Measurements from ENCODE around the gene ZSCAN2. TPM values are rescaled to one million over a fixed set of nuclear protein-coding genes. Genes with fewer than 3 reads are reported as not detected.
A peak's percentile ranks its signal among the peaks of the same experiment; 100 is the strongest.

Gene ZSCAN2
- total RNA-seq, 3 donors from 2014 or later: 7.8 to 14.8 (median 14.4) TPM

DNA sequence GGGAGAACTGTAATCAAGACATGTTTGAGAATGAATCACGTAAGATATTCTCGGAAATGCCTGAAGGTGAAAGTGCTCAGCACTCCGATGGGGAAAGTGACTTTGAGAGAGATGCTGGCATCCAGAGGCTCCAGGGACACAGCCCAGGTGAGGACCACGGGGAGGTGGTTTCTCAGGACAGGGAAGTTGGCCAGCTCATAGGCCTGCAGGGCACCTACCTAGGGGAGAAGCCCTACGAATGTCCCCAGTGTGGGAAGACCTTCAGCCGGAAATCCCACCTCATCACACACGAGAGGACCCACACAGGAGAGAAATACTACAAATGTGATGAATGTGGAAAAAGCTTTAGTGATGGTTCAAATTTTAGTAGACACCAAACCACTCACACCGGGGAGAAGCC lies 19.8 kb downstream of the ZSCAN2 start:
- intact Hi-C loops (cut with DNase I; ENCODE audit: low total_unique reads): loop anchor here (2.0 kb wide), 1 partner anchor 14 kb away; no protein-coding TSS in a partner anchor
- TF ChIP-seq, protein P1, sequence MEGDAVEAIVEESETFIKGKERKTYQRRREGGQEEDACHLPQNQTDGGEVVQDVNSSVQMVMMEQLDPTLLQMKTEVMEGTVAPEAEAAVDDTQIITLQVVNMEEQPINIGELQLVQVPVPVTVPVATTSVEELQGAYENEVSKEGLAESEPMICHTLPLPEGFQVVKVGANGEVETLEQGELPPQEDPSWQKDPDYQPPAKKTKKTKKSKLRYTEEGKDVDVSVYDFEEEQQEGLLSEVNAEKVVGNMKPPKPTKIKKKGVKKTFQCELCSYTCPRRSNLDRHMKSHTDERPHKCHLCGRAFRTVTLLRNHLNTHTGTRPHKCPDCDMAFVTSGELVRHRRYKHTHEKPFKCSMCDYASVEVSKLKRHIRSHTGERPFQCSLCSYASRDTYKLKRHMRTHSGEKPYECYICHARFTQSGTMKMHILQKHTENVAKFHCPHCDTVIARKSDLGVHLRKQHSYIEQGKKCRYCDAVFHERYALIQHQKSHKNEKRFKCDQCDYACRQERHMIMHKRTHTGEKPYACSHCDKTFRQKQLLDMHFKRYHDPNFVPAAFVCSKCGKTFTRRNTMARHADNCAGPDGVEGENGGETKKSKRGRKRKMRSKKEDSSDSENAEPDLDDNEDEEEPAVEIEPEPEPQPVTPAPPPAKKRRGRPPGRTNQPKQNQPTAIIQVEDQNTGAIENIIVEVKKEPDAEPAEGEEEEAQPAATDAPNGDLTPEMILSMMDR (IDR thresholded peaks at IDR 0.05): no peak
- TF ChIP-seq POLR2A (IDR thresholded peaks at IDR 0.05) (no peak), POLR2AphosphoS5 (IDR thresholded peaks at IDR 0.05) (no peak)
- peak in 1 of 2 donors; percentile 2 for DNase-seq (ENCODE audit: low spot score in 2 of 2)
- no peak overlapping the region for H3K27ac ChIP-seq
- peaks cover 13 to 20% of the 10 kb centered on the region in 2 donors for H3K9me3 ChIP-seq
- H3K36me3 ChIP-seq: peaks cover 5% of the 10 kb centered on the region
- H3K4me1 ChIP-seq: no peaks in the 10 kb centered on the region
- no peaks in the 10 kb centered on the region for H3K27me3 ChIP-seq
- no peak overlapping the region for H3K4me3 ChIP-seq

DNA sequence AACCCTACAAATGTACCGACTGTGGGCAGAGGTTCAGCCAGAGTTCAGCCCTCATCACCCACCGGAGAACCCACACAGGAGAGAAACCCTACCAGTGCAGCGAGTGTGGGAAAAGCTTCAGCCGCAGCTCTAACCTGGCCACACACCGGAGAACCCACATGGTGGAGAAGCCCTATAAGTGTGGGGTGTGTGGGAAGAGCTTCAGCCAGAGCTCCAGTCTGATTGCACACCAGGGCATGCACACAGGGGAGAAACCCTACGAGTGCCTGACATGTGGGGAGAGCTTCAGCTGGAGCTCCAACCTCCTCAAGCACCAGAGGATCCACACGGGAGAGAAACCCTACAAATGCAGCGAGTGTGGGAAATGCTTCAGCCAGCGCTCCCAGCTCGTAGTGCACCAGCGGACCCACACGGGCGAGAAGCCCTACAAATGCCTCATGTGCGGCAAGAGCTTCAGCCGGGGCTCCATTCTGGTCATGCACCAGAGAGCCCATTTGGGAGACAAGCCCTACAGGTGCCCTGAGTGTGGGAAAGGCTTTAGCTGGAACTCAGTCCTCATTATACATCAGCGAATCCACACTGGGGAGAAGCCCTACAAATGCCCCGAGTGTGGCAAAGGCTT lies 20.7 kb downstream of the ZSCAN2 start:
- intact Hi-C loops (cut with DNase I; ENCODE audit: low total_unique reads): loop anchor here (2.0 kb wide), 1 partner anchor 13 kb away; no protein-coding TSS in a partner anchor
- peaks cover 5% of the 10 kb centered on the region for H3K36me3 ChIP-seq
- H3K27ac ChIP-seq: no peak overlapping the region
- no peaks in the 10 kb centered on the region for H3K27me3 ChIP-seq
- no peaks in the 10 kb centered on the region for H3K4me1 ChIP-seq
- no peak for TF ChIP-seq POLR2A (IDR thresholded peaks at IDR 0.05)
- TF ChIP-seq, protein P1 (IDR thresholded peaks at IDR 0.05): no peak
- TF ChIP-seq POLR2AphosphoS5 (IDR thresholded peaks at IDR 0.05): no peak
- H3K9me3 ChIP-seq: peaks cover 13 to 20% of the 10 kb centered on the region in 2 donors
- DNase-seq (ENCODE audit: low spot score in 2 of 2): peak in 1 of 2 donors; percentile 25
- peak overlapping the region in 1 of 3 donors; percentile 15 for H3K4me3 ChIP-seq

DNA sequence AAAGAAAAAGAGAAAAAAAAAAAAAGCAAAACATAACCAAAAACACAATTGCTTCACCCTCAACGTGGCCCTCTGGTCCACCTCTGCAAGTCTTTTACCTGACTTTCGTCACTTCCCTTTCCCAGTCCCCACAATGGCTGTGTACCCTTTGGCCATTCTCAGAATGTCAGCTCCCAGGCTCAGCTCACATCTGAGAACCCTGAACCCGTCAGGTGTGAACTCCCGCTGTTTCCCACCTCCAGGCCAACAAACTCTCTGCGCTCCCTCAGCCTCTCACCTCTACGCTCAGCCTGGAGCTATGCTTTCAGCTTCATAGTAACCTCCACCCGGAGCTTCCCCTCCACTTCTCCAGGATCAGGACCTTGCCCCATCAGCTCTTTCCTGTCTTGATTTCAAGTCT lies 23.6 kb downstream of the ZSCAN2 start:
- TF ChIP-seq POLR2A (IDR thresholded peaks at IDR 0.05) (no peak), POLR2AphosphoS5 (IDR thresholded peaks at IDR 0.05) (no peak)
- TF ChIP-seq, protein P1 (IDR thresholded peaks at IDR 0.05): no peak
- H3K36me3 ChIP-seq: peaks cover 5% of the 10 kb centered on the region
- no peaks in the 10 kb centered on the region for H3K27me3 ChIP-seq

DNA sequence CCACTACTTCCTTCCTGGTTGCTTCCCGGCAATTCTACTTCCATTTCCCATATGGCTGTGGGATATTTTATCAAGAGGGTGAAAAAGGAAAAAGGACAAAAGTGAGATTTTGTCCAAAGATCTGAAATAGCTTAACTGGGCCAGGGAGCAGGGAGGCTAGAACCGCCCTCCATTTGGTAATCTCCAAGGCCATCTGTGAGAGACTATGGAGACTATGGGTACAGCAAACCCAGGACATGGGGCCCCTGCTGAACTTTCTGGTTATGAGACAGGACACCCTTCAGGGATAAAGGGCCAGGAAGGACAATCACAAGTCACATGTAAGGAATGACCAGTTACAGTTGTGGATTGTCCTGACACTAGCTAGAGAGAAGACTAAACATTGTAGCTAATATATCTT lies 24.3 kb downstream of the ZSCAN2 start:
- H3K36me3 ChIP-seq: peaks cover 5% of the 10 kb centered on the region
- H3K4me3 ChIP-seq: no peak overlapping the region
- peak overlapping the region in 1 of 2 donors; percentile 35 for H3K27ac ChIP-seq
- TF ChIP-seq POLR2A (IDR thresholded peaks at IDR 0.05) (no peak), POLR2AphosphoS5 (IDR thresholded peaks at IDR 0.05) (no peak)
- TF ChIP-seq, protein P1 (IDR thresholded peaks at IDR 0.05): no peak
- DNase-seq (ENCODE audit: low spot score in 2 of 2): no peak
- no peaks in the 10 kb centered on the region for H3K4me1 ChIP-seq
- H3K9me3 ChIP-seq: peaks cover 13 to 20% of the 10 kb centered on the region in 2 donors
- intact Hi-C loops (cut with DNase I; ENCODE audit: low total_unique reads): no loop called here
- H3K27me3 ChIP-seq: no peaks in the 10 kb centered on the region

More for the DNA sequence above, 23.6 kb downstream of the ZSCAN2 start:
- Histone ChIP-seq H3K4me3 (no peak overlapping the region), H3K9me3 (peaks cover 13 to 20% of the 10 kb centered on the region in 2 donors), H3K27ac (peak overlapping the region in 1 of 2 donors; percentile 35), H3K4me1 (no peaks in the 10 kb centered on the region)
- DNase-seq (ENCODE audit: low spot score in 2 of 2): no peak
- intact Hi-C loops (cut with DNase I; ENCODE audit: low total_unique reads): no loop called here

DNA sequence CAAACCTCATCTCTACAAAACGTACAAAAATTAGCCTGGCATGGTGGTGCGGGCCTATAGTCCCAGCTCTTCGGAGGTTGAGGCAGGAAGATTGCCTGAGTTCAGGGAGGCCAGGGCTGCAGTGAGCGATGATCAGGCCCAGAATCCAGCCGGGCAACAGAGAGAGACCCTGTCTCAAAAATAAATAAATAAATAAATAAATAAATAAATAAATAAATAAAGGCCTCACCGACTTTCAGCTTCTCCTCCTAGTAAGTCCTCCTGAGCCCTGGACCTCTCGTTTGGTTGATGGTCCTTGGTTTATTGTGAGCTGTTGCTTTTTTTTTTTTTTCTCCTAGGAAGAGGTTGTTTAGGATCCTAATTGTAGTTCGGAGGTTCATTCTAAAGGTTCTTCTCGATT lies 28.2 kb downstream of the ZSCAN2 start:
- no peaks in the 10 kb centered on the region for H3K27me3 ChIP-seq
- intact Hi-C loops (cut with DNase I; ENCODE audit: low total_unique reads): no loop called here
- no peak for DNase-seq (ENCODE audit: low spot score in 2 of 2)

More for the DNA sequence above, 28.2 kb downstream of the ZSCAN2 start:
- Histone ChIP-seq H3K27ac (no peak overlapping the region), H3K9me3 (no peaks in the 10 kb centered on the region), H3K4me1 (peaks cover 11 to 14% of the 10 kb centered on the region in 2 donors), H3K4me3 (no peak overlapping the region), H3K36me3 (no peaks in the 10 kb centered on the region)
- TF ChIP-seq, protein P1 (IDR thresholded peaks at IDR 0.05): no peak
- no peak for TF ChIP-seq POLR2A (IDR thresholded peaks at IDR 0.05)
- no peak for TF ChIP-seq POLR2AphosphoS5 (IDR thresholded peaks at IDR 0.05)
